K562 (cell line): Measurements from ENCODE around the gene SLC22A7.

Source experiments
- ARID3A ChIP-seq: IDR thresholded peaks from 2 replicates; pipeline ENCODE4 v1.6.1; 2012; ENCODE audit warnings: low read depth, low read length, improper control_type of control experiment, borderline replicate concordance
- CTCF ChIP-seq, 3 experiments: IDR thresholded peaks in 2 of 3; conservative IDR thresholded peaks in 1 of 3; 2 replicates each; pipeline ENCODE4 v1.5.1; 2011 to 2012; ENCODE audit warnings: low read length in 3 of 3, mild to moderate bottlenecking in 3 of 3, control low read depth in 2 of 3, improper control_type of control experiment in 1 of 3, inconsistent platforms in 1 of 3, low read depth in 1 of 3, mixed read lengths in 1 of 3, moderate library complexity in 1 of 3; ENCODE audit not compliant: insufficient read depth in 2 of 3
- EHMT2 ChIP-seq: fragments of 450-650 bp; IDR thresholded peaks from 2 replicates; pipeline ENCODE4 v1.6.1; 2018; ENCODE audit warnings: antibody characterized with exemption
- IRF9 ChIP-seq: fragments of 450-650 bp; IDR thresholded peaks from 2 replicates; pipeline ENCODE4 v1.6.1; 2016; ENCODE audit warnings: missing biosample characterization, missing genetic modification characterization
- MYC ChIP-seq, 2 experiments: fragments of 250-450 bp in 1 of 2; sonication (Bioruptor Pico) in 1 of 2; IDR thresholded peaks; 2 replicates each; pipeline versions ENCODE4 v1.5.1 to v1.6.1; 2012 to 2021; ENCODE audit warnings: low read depth in 2 of 2, borderline replicate concordance in 1 of 2, improper control_type of control experiment in 1 of 2, low read length in 1 of 2, mild to moderate bottlenecking in 1 of 2, moderate library complexity in 1 of 2
- PATZ1 ChIP-seq: fragments of 250-450 bp; sonication (Bioruptor Pico); IDR thresholded peaks from 2 replicates; pipeline ENCODE4 v1.5.0; 2020; ENCODE audit warnings: mild to moderate bottlenecking, borderline replicate concordance
- SREBF1 ChIP-seq: fragments of 150-350 bp; IDR thresholded peaks from 2 replicates; pipeline ENCODE4 v1.6.1; 2014; ENCODE audit warnings: antibody characterized with exemption, low read depth, low read length, borderline replicate concordance
- USF2 ChIP-seq: sonication (generic); formaldehyde crosslinking; IDR thresholded peaks from 2 replicates; pipeline ENCODE4 v1.5.0; 2020; ENCODE audit warnings: missing genetic modification reagents
- ZNF431 ChIP-seq: sonication (generic); formaldehyde crosslinking; IDR thresholded peaks from 2 replicates; pipeline ENCODE4 v1.8.0; 2022; ENCODE audit warnings: mild to moderate bottlenecking, missing genetic modification reagents

GRCh38 chr6:43311666-43312065 is 13.6 kb downstream of the SLC22A7 start:
- TF ChIP-seq EHMT2 (no peak), USF2 (CRISPR knock-in tag) (no peak), MYC (IDR thresholded peaks at IDR 0.05; ENCODE audit: low read depth, low read length) (no peak), MYC (CRISPR knock-in tag; IDR thresholded peaks at IDR 0.05; ENCODE audit: borderline replicate concordance, low read depth) (no peak), SREBF1 (no peak), PATZ1 (CRISPR knock-in tag) (no peak), ZNF431 (CRISPR knock-in tag) (no peak), ARID3A (no peak), CTCF (IDR thresholded peaks at IDR 0.05 in 2 of 3, conservative IDR thresholded peaks at IDR 0.05 in 1 of 3; ENCODE audit: insufficient read depth in 2 of 3, low read depth in 1 of 3, low read length in 3 of 3) (no peak), IRF9 (tag) (no peak)
